CD4-positive, alpha-beta T cell treated with Interleukin-6 at 100 ng/mL for 8 hours (primary cell): ENCODE measurements around the gene IPO7.
A peak's percentile ranks its signal among the peaks of the same experiment; 100 is the strongest.
"Not testable (repeated sequence)": the region's sequence is repeated elsewhere in the genome, so short reads cannot be mapped to it uniquely, and the experiment has no call there.

Source experiments
- DNase-seq: peaks from one replicate; pipeline ENCODE4 v3.0.0-alpha.2; 2020; ENCODE audit warnings: mixed read lengths, low spot score

The IPO7 gene

GRCh38 chr11:9384535-9385326 is at the start of gene IPO7:
TSS of gene IPO7 (plus strand) at chr11:9384652. CDS start at chr11:9384764, 112 bp downstream.
- peak; percentile 87 for DNase-seq

DNA sequence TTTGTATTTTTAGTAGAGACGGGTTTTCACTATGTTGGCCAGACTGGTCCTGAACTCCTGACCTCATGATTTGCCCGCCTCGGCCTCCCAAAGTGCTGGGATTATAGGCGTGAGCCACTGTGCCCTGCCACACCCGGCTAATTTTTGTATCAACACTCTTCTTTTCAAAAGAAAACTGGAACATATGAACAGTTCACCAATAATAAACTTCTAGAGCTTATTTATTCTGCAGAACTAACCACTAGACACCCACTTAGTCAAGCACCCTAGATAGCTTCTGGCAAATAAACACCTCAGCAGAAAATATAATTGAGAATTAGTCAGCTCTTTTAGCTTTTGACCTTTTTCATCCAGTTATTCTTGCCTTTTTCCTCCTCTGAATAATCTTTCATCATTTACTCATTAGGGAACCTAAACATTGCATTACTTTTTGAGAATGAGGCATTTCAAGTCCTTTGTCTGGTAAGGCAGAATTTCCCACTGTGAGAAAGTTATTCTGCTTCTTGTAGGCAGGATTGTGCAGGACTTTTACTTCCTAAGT is 42.7 kb upstream of the IPO7 start:
- no peak for DNase-seq

- no peak for DNase-seq
These were observed 40.3 kb upstream of the IPO7 start for GRCh38 chr11:9344061-9344680.

DNA sequence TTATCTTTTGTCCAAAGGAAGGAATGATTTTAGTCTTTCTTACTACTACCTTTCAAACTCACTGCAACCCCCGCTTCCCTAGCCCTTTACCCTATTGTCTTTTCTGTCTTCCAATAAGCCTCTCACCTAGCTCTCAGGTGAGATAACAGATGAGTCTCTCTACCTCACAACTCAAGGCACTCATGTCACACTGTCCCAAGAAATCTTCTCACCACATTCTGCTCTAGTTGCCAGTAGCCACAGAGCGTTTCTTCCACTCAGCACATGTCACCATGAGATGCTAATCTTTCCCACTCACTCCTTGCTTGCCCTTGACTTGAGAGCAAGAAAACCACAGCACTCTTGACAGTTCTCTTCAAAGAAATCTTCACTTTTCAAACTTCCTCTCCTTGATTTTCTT is 37.4 kb upstream of the IPO7 start:
- peak; percentile 18 for DNase-seq

GRCh38 chr11:9347779-9348178 is 36.7 kb upstream of the IPO7 start:
- DNase-seq: not testable (repeated sequence)

- no peak for DNase-seq
These were observed 33.1 kb upstream of the IPO7 start for GRCh38 chr11:9351321-9351881.

DNA sequence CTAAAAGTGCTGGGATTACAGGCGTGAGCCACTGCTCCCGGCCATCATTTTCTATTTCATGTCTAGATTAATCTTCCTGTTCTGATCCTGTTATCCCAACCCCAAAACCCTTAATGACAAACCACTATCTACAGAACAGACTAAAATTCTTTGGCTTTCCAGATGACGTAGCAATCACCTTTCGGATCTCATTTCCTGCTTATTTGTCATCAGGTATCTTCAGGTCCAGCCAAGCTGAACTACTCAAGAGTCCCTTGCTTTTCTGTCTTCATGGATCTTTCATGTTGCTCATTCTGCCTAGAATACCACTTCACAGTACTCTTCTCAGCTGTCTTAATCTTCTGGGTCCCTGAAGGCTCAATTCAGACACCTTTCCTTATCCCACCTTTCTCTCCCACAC is 27.4 kb upstream of the IPO7 start:
- no peak for DNase-seq

GRCh38 chr11:9360862-9361622 is 23.4 kb upstream of the IPO7 start:
- not testable (repeated sequence) for DNase-seq

DNA sequence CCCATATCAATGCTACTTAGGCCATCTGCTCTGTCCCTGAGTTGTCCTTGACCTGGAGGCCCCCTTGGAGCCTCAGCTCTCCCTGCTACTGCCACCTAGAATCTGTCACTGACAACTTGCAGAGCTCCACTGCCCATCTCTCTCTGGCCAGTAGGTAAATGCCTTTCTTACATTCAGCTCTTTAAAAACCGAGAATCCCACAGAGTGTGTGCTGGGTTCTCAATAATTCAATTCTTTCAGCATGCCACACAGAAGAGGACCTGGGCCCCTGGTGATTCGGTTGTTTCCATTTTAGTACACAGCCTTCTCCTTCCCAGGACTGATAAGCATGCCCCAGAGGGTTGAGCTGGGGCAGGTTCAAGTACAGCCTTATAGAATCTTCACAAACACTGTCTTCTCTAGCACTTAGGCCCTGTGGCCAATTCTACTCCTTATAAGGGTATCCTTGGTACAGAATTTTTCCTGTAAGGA is 22.0 kb upstream of the IPO7 start:
- DNase-seq: no peak

- peak; percentile 84 for DNase-seq
These were observed 20.2 kb upstream of the IPO7 start for GRCh38 chr11:9363954-9364912.

DNA sequence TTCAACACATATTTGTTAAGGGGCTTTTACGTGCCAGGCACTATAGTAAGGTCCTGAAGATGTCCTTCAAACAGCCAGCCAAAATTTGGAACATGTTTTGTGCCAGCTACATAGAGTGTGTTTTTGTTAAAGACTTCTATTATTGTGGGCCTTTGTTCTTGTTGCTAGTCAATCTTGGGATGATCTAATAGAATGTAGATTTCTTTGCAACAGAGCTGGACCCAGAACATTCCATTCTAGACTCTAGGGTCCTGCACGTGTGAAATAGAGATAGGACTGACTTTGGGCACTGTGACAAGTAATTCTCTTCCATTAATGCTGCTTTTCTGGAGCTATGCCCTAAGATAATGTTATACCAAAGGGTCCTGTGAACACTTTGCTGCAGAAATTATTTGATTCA is 16.9 kb upstream of the IPO7 start:
- DNase-seq: no peak

GRCh38 chr11:9377036-9377435 is 7.4 kb upstream of the IPO7 start:
- DNase-seq: no peak

GRCh38 chr11:9379041-9379440 is 5.4 kb upstream of the IPO7 start:
- no peak for DNase-seq

- DNase-seq: no peak
These were observed 3.7 kb upstream of the IPO7 start for GRCh38 chr11:9380773-9381172.

DNA sequence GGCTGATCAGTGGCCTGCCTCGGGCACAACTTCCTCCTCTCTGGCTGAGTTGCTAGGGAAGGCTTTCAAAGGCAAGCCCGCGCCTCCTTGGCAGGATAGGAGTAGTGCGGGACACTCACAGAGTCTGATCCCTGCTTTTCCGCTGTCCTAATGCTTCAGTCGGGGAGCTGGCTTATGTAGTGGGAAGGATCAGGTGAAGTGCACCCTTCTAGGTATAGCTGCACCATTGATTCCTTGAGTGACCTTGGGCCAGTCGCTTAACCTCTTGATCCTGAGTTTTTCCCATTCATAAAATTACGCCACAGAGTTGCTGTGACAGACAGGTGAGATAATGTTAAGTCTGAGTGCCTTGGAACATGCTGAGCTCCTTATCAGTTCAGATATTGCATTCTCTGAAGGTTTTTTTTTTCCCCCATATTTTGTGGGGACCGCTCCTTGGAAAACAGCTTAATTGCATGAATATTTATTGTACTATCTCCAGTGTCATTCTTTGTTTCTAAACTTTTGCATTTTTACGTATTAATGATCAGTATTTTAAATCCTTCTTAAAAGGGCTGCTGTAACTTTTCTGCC is 961 bp downstream of the IPO7 start:
- DNase-seq: no peak

GRCh38 chr11:9386086-9386485 is 1.6 kb downstream of the IPO7 start:
- DNase-seq: no peak

GRCh38 chr11:9386901-9387300 is 2.4 kb downstream of the IPO7 start:
- DNase-seq: no peak

DNA sequence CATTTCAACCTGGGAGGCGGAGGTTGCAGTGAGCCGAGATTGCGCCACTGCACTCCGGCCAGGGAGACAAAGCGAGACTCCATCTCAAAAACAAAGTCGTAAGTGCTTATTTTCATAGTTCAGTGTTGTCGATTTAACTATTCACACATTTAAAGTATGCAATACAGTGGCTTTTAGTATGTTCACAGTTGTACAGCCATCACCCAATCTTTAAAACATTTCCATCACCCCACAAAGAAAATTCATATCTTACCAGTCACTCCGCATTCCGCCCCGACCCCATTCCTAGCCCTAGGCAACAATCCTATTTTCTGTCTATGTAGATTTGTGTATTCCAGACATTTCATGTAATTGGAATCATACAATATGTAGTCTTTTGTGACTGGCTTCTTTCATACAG is 11.9 kb downstream of the IPO7 start:
- no peak for DNase-seq

- no peak for DNase-seq
These were observed 12.3 kb downstream of the IPO7 start for GRCh38 chr11:9396752-9397151.
